Esophagus muscularis mucosa (tissue), 4 donors: Measurements from ENCODE around the gene IFRD2.

Source experiments
- EP300 ChIP-seq: sonication (generic); formaldehyde crosslinking; IDR thresholded peaks from one replicate; pipeline ENCODE4 v1.6.1; 2017; ENCODE audit warnings: antibody characterized with exemption
- POLR2A ChIP-seq: fragments of 450-650 bp; IDR thresholded peaks from one replicate; pipeline ENCODE4 v1.6.1; 2017; ENCODE audit warnings: antibody characterized with exemption, moderate library complexity, mild to moderate bottlenecking, low read depth
- POLR2AphosphoS5 ChIP-seq, 2 donors: sonication (generic); formaldehyde crosslinking; IDR thresholded peaks; one replicate each; pipeline ENCODE4 v1.6.1; 2017; ENCODE audit warnings: antibody characterized with exemption in 2 of 2
- TF ChIP-seq, protein P1 (sequence below), 3 experiments: fragments of 200-600 bp in 2 of 3; fragments of 450-650 bp in 1 of 3; sonication (generic) in 2 of 3; IDR thresholded peaks; one replicate each; pipeline ENCODE4 v1.5.1; 2017 to 2019; ENCODE audit warnings: antibody characterized with exemption in 3 of 3, mild to moderate bottlenecking in 2 of 3, moderate library complexity in 1 of 3

DNA sequence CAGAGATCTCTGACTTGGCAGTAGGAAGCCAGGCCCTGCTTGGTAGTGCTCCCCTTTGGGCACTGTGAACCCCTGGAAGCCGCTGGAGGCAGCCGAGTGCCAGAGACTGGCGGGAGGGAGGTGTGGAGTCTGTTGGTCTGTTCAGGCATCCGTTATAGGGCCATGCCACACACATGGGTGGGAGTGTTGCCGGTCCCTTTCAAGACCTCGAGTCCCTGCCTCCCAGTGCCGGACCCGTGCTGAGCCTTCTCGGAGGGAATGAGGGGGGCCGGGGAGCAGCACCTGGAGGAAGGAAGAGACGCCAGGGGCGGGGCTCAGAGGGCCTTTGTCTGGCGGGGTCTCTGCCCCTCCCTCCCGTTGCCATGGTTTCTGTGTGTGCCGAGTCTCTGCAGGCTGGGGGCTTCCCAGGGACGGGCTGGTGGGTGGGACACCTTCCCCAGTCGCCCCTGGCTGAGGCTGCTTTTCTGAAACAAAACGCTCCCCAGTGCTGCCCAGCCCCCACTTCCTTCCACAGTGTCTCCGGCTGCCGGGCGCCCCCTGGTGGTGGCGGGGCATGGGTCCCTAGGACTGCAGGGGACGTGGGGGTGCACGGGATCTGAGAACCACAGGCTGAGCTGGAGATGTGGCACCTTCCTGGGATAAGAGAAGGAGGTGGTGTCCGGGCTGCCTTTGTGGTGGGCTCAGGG is 46.3 kb downstream of the IFRD2 start:
- TF ChIP-seq, protein P1, sequence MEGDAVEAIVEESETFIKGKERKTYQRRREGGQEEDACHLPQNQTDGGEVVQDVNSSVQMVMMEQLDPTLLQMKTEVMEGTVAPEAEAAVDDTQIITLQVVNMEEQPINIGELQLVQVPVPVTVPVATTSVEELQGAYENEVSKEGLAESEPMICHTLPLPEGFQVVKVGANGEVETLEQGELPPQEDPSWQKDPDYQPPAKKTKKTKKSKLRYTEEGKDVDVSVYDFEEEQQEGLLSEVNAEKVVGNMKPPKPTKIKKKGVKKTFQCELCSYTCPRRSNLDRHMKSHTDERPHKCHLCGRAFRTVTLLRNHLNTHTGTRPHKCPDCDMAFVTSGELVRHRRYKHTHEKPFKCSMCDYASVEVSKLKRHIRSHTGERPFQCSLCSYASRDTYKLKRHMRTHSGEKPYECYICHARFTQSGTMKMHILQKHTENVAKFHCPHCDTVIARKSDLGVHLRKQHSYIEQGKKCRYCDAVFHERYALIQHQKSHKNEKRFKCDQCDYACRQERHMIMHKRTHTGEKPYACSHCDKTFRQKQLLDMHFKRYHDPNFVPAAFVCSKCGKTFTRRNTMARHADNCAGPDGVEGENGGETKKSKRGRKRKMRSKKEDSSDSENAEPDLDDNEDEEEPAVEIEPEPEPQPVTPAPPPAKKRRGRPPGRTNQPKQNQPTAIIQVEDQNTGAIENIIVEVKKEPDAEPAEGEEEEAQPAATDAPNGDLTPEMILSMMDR (IDR thresholded peaks at IDR 0.05): peak; percentile 97 to 98 (median 98)
- TF ChIP-seq EP300 (no peak), POLR2A (no peak), POLR2AphosphoS5 (IDR thresholded peaks at IDR 0.05) (peak; percentile 40 to 75)
